Lower leg skin (tissue), 3 donors: ENCODE measurements around the gene TBP.

Source experiments
- CTCF ChIP-seq, 3 donors: fragments of 450-650 bp; IDR thresholded peaks; one replicate each; pipeline ENCODE4 v1.5.1; 2016; ENCODE audit warnings: antibody characterized with exemption in 3 of 3, mild to moderate bottlenecking in 3 of 3, moderate library complexity in 2 of 3
- POLR2A ChIP-seq, 2 donors: fragments of 450-650 bp; IDR thresholded peaks; one replicate each; pipeline ENCODE4 v1.6.1; 2016 to 2017; ENCODE audit warnings: antibody characterized with exemption in 2 of 2, mild to moderate bottlenecking in 1 of 2, moderate library complexity in 1 of 2

GRCh38 chr6:170545405-170545804, 8.8 kb upstream of the TBP start:
- TF ChIP-seq CTCF (IDR thresholded peaks at IDR 0.05) (no peak), POLR2A (IDR thresholded peaks at IDR 0.05) (no peak)
